Activated naive CD8-positive, alpha-beta T cell (primary cell): ENCODE measurements around the gene FN3K.
A peak's percentile ranks its signal among the peaks of the same experiment; 100 is the strongest.

Experiments used
- H3K27ac Mint-ChIP-seq: one replicate; pipeline ENCODE4 v1.8.0; 2021; ENCODE audit warnings: mixed read lengths
- H3K27me3 Mint-ChIP-seq: one replicate; pipeline ENCODE4 v1.8.0; 2021; ENCODE audit warnings: mixed read lengths
- H3K36me3 Mint-ChIP-seq: one replicate; pipeline ENCODE4 v1.8.0; 2021; ENCODE audit warnings: mixed read lengths
- H3K4me1 Mint-ChIP-seq: one replicate; pipeline ENCODE4 v1.8.0; 2021; ENCODE audit warnings: low read depth, mixed read lengths
- H3K4me3 Mint-ChIP-seq: one replicate; pipeline ENCODE4 v1.8.0; 2021; ENCODE audit warnings: mild to moderate bottlenecking, mixed read lengths
- H3K9me3 Mint-ChIP-seq: one replicate; pipeline ENCODE4 v1.8.0; 2021; ENCODE audit warnings: low read depth, mixed read lengths

Gene FN3K

GRCh38 chr17:82698065-82698973 is 37.1 kb upstream of the FN3K start, which contains the start of gene RAB40B:
TSS of gene RAB40B (minus strand) at chr17:82698698. CDS start at chr17:82698596, 102 bp downstream.
- peaks cover 9% of the 10 kb centered on the region for H3K36me3 Mint-ChIP-seq
- H3K27ac Mint-ChIP-seq, result no peak within 1 kb of the TSS
- peak within 1 kb of the TSS; percentile 85 for H3K4me3 Mint-ChIP-seq
- H3K4me1 Mint-ChIP-seq, result peaks cover 9% of the 10 kb centered on the region
- H3K27me3 Mint-ChIP-seq, result no peaks in the 10 kb centered on the region
- peaks cover 5% of the 10 kb centered on the region for H3K9me3 Mint-ChIP-seq

- Mint-ChIP-seq H3K27me3 (no peaks in the 10 kb centered on the region), H3K4me3 (peak overlapping the region; percentile 85), H3K27ac (no peak overlapping the region), H3K4me1 (peaks cover 9% of the 10 kb centered on the region), H3K36me3 (peaks cover 6% of the 10 kb centered on the region), H3K9me3 (peaks cover 5% of the 10 kb centered on the region)
Measured at GRCh38 chr17:82698974-82699442, 36.4 kb upstream of the FN3K start.

- Mint-ChIP-seq H3K4me3 (peak overlapping the region; percentile 85), H3K27ac (no peak overlapping the region), H3K27me3 (no peaks in the 10 kb centered on the region), H3K4me1 (peaks cover 9% of the 10 kb centered on the region), H3K9me3 (peaks cover 1% of the 10 kb centered on the region), H3K36me3 (peaks cover 4% of the 10 kb centered on the region)
Measured at GRCh38 chr17:82699551-82699950, 35.9 kb upstream of the FN3K start.

GRCh38 chr17:82702231-82702927 is 33.0 kb upstream of the FN3K start:
- H3K4me1 Mint-ChIP-seq, result peaks cover 7% of the 10 kb centered on the region
- H3K27me3 Mint-ChIP-seq, result no peaks in the 10 kb centered on the region
- no peaks in the 10 kb centered on the region for H3K36me3 Mint-ChIP-seq
- H3K27ac Mint-ChIP-seq, result no peak overlapping the region
- no peaks in the 10 kb centered on the region for H3K9me3 Mint-ChIP-seq
- no peak overlapping the region for H3K4me3 Mint-ChIP-seq

GRCh38 chr17:82703036-82703745 is 32.2 kb upstream of the FN3K start:
- Mint-ChIP-seq H3K27ac (no peak overlapping the region), H3K9me3 (no peaks in the 10 kb centered on the region), H3K36me3 (no peaks in the 10 kb centered on the region), H3K4me1 (peaks cover 7% of the 10 kb centered on the region), H3K27me3 (no peaks in the 10 kb centered on the region), H3K4me3 (no peak overlapping the region)

- Mint-ChIP-seq H3K27me3 (no peaks in the 10 kb centered on the region), H3K36me3 (no peaks in the 10 kb centered on the region), H3K9me3 (no peaks in the 10 kb centered on the region), H3K27ac (no peak overlapping the region), H3K4me1 (peaks cover 4% of the 10 kb centered on the region), H3K4me3 (no peak overlapping the region)
Measured at GRCh38 chr17:82703935-82704865, 31.2 kb upstream of the FN3K start.

GRCh38 chr17:82704886-82705285 is 30.5 kb upstream of the FN3K start:
- Mint-ChIP-seq H3K36me3 (no peaks in the 10 kb centered on the region), H3K27ac (no peak overlapping the region), H3K4me1 (peaks cover 1% of the 10 kb centered on the region), H3K27me3 (no peaks in the 10 kb centered on the region), H3K9me3 (no peaks in the 10 kb centered on the region), H3K4me3 (no peak overlapping the region)

- no peak overlapping the region for H3K4me3 Mint-ChIP-seq
- no peaks in the 10 kb centered on the region for H3K9me3 Mint-ChIP-seq
- H3K27ac Mint-ChIP-seq, result no peak overlapping the region
- H3K27me3 Mint-ChIP-seq, result no peaks in the 10 kb centered on the region
- no peaks in the 10 kb centered on the region for H3K36me3 Mint-ChIP-seq
- H3K4me1 Mint-ChIP-seq, result peaks cover 1% of the 10 kb centered on the region
Measured at GRCh38 chr17:82705756-82706155, 29.7 kb upstream of the FN3K start.

GRCh38 chr17:82709024-82709675 is 26.3 kb upstream of the FN3K start:
- no peaks in the 10 kb centered on the region for H3K36me3 Mint-ChIP-seq
- no peak overlapping the region for H3K4me3 Mint-ChIP-seq
- no peaks in the 10 kb centered on the region for H3K4me1 Mint-ChIP-seq
- H3K27ac Mint-ChIP-seq, result no peak overlapping the region
- H3K9me3 Mint-ChIP-seq, result no peaks in the 10 kb centered on the region
- no peaks in the 10 kb centered on the region for H3K27me3 Mint-ChIP-seq

GRCh38 chr17:82709676-82710498 is 25.5 kb upstream of the FN3K start:
- no peaks in the 10 kb centered on the region for H3K4me1 Mint-ChIP-seq
- no peak overlapping the region for H3K4me3 Mint-ChIP-seq
- H3K27ac Mint-ChIP-seq, result no peak overlapping the region
- no peaks in the 10 kb centered on the region for H3K9me3 Mint-ChIP-seq
- no peaks in the 10 kb centered on the region for H3K36me3 Mint-ChIP-seq
- H3K27me3 Mint-ChIP-seq, result no peaks in the 10 kb centered on the region

- no peaks in the 10 kb centered on the region for H3K27me3 Mint-ChIP-seq
- no peaks in the 10 kb centered on the region for H3K9me3 Mint-ChIP-seq
- peaks cover 1% of the 10 kb centered on the region for H3K4me1 Mint-ChIP-seq
- H3K27ac Mint-ChIP-seq, result no peak overlapping the region
- no peak overlapping the region for H3K4me3 Mint-ChIP-seq
- no peaks in the 10 kb centered on the region for H3K36me3 Mint-ChIP-seq
Measured at GRCh38 chr17:82710499-82711232, 24.7 kb upstream of the FN3K start.

- Mint-ChIP-seq H3K36me3 (no peaks in the 10 kb centered on the region), H3K9me3 (no peaks in the 10 kb centered on the region), H3K4me1 (peaks cover 13% of the 10 kb centered on the region), H3K4me3 (no peak overlapping the region), H3K27ac (no peak overlapping the region), H3K27me3 (no peaks in the 10 kb centered on the region)
Measured at GRCh38 chr17:82713071-82713723, 22.2 kb upstream of the FN3K start.
